ENCODE results near the gene CHST3. TPM values are rescaled to one million over a fixed set of nuclear protein-coding genes. Genes with fewer than 3 reads are reported as not detected.

The CHST3 gene
- total and polyA plus RNA-seq, 10 of the 15 experiments (the other 5 are each of a cell fraction or from before 2014, with no cell fraction given): 0.03 to 0.50 (median 0.05) TPM; not detected in 2

- WGBS (ENCODE audit: insufficient coverage, insufficient replicate concordance, low lambda C conversion rate, missing lambda C conversion rate): 25% methylated on average over 5 of the region's 5 CpGs
- SMC1A ChIA-PET (ENCODE audit: uncharacterized antibody, unreplicated experiment): interaction anchor here (1.7 kb wide), 1 partner anchor 14 kb away, joined by 5 read pairs; no protein-coding TSS in a partner anchor
- POLR2A ChIA-PET: interaction anchor here (0.6 kb wide), 1 partner anchor 163 kb away, joined by 3 read pairs; no protein-coding TSS in a partner anchor
- Histone ChIP-seq H3K4me1 (ENCODE audit: control insufficient read depth, insufficient read depth, low read length) (no peaks in the 10 kb centered on the region), H3K36me3 (ENCODE audit: control insufficient read depth in 2 of 2, insufficient read depth in 2 of 2, low read length in 1 of 2) (no peaks in the 10 kb centered on the region), H2AFZ (ENCODE audit: control insufficient read depth, low read depth, low read length) (no peak overlapping the region), H4K20me1 (ENCODE audit: control insufficient read depth, insufficient read depth) (no peaks in the 10 kb centered on the region), H3K4me3 (no peak overlapping the region), H3K4me2 (ENCODE audit: control insufficient read depth, insufficient read depth) (no peak overlapping the region), H3K9ac (ENCODE audit: control insufficient read depth, insufficient read depth, low read length) (no peak overlapping the region), H3K79me2 (ENCODE audit: control insufficient read depth, insufficient read depth, low read length) (no peaks in the 10 kb centered on the region), H3K27ac (ENCODE audit: control insufficient read depth, insufficient read depth) (no peak overlapping the region), H3K9me3 (replicated peaks; ENCODE audit: control insufficient read depth, insufficient read depth, low read length) (no peaks in the 10 kb centered on the region), H3K27me3 (replicated peaks in 1 of 2; ENCODE audit: control insufficient read depth in 2 of 2, insufficient read depth in 2 of 2, low read length in 1 of 2) (no peaks in the 10 kb centered on the region)
- no TSS peak for BruUV-seq (replicated peaks)
- CTCF ChIA-PET: interaction anchor here (0.9 to 1.4 kb wide), 4 partner anchors 9 to 78 kb away, joined by 3 to 5 read pairs (median 4); no protein-coding TSS in a partner anchor
- no peak for FAIRE-seq
- in situ Hi-C loops (cut with MboI) (no loop called here), intact Hi-C loops (cut with micrococcal nuclease; ENCODE audit: unreplicated experiment) (no loop called here)
- DNase-seq (ENCODE audit: low read depth, low spot score): no peak
- TF ChIP-seq IRF5 (IDR thresholded peaks at IDR 0.05; ENCODE audit: borderline replicate concordance) (no peak), ZNF24 (IDR thresholded peaks at IDR 0.05) (no peak), POLR2A (IDR thresholded peaks at IDR 0.05; ENCODE audit: low read depth, low read length) (no peak), POU2F2 (IDR thresholded peaks at IDR 0.05; ENCODE audit: borderline replicate concordance, low read depth, low read length) (no peak), PAX8 (IDR thresholded peaks at IDR 0.05) (no peak), HDGF (IDR thresholded peaks at IDR 0.05) (no peak), TBL1XR1 (IDR thresholded peaks at IDR 0.05; ENCODE audit: low read depth, low read length) (no peak), BHLHE40 (IDR thresholded peaks at IDR 0.05; ENCODE audit: borderline replicate concordance in 1 of 2, low read depth in 2 of 2, low read length in 1 of 2) (no peak), WRNIP1 (IDR thresholded peaks at IDR 0.05; ENCODE audit: borderline replicate concordance, low read depth, low read length) (no peak), ESRRA (IDR thresholded peaks at IDR 0.05; ENCODE audit: low read length) (no peak), CHD1 (IDR thresholded peaks at IDR 0.05; ENCODE audit: low read depth, low read length) (no peak)
- RAD21 ChIA-PET (ENCODE audit: unreplicated experiment): interaction anchor here (1.0 kb wide), 1 partner anchor 45 kb away, joined by 3 read pairs; no protein-coding TSS in a partner anchor
- ATAC-seq: no peak
Measured at GRCh38 chr10:71998840-71999194, 34.6 kb downstream of the CHST3 start.

All from GM12878 (cell line).